HG03095 (cell line): ENCODE data around the gene MDN1.

Source experiments
- ATAC-seq: cut with Tn5 transposase; IDR thresholded peaks from one replicate; pipeline ENCODE4 v1.9.1; 2021; ENCODE audit warnings: moderate library complexity; ENCODE audit not compliant: unreplicated experiment

The MDN1 gene

DNA sequence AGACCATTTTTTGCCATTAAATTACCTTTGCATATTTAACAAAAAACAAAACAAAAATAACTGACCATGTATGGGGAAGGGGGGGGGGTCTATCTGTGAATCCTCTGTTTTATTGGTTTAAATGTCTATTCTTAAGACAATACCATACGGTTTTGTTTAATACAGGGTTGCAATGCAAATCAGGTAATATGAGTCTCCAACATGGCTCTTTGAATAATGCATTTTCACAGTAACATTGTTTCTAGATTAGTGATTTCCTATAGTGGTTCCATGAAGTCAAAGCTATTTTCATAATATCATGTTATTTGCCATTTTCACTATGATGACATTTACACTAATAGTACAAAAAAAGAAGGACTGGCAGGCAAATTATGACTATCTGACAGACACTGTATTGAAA, 116.3 kb downstream of the MDN1 start:
- no peak for ATAC-seq

DNA sequence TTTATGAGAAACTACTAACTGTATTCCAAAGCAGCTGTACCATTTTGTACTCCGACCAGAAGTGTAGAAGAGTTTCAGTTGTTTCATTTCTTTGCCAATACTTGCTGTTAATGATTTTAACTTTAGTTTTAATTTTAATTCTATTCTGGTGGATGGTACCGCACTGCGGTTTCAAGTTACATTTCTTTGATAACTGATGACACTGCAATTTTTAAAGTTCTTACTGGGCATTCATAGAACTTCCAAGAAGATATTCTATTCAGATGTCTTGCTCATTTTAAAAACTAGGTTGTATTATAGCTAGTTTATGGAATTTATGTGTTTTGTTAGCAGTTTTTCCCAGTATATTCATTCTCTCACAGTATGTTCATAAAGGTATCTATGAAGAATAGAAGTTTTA, 117.2 kb downstream of the MDN1 start:
- no peak for ATAC-seq

DNA sequence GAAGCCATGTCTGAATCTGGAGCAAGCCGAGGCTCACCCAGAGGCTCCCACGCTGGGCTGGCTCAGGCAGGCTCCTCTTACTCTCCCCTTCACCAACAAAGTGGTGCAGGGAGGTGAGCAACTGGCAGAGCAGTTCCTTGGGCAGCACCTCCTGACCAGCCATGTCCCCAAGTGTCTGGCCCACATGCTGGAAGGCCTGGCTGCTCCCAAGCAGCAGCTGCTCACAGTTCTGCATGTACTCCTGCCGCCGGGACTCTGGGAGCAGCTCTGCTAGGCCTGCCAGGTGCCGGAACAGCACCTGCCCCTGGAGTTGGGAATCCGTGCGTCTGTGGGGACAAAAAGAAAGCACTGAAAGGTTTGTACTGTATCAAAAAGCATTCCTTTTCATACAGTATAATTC, 123.9 kb downstream of the MDN1 start:
- no peak for ATAC-seq

DNA sequence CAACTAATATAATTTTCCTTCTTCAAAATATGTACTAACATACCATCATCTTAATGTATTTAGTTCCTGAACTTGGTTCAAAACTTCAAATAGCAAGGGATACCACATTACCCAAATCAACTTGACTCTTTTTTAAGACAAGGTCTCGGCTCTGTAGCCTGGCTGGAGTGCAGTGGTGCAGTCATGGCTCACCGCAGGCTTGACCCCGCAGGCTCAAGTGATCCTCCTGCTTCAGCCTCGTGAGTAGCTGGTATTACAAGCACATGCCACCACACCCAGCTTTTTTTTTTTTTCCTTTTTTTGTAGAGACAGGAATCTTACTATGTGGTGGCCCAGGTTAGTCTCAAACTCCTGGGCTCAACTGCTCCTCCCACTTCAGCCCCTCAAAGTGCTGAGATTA, 125.2 kb downstream of the MDN1 start:
- no peak for ATAC-seq

DNA sequence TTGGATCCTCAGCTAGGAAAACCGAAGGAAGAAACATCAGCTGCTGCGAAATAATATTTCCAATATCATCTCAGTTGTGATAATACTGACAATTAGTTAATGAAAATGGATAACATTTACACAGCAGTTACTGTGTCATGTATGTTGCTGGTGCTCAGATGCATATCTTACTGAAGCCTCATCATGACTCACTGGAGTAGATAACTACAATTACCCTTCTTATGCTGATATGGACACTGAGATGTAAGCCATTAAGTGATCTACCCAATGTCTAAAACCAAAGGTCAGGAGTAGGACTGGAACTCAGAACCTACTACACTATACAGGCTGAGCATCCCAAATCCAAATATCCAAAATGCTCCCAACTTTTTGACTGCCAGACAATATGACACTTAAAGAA, 126.4 kb downstream of the MDN1 start:
- no peak for ATAC-seq

DNA sequence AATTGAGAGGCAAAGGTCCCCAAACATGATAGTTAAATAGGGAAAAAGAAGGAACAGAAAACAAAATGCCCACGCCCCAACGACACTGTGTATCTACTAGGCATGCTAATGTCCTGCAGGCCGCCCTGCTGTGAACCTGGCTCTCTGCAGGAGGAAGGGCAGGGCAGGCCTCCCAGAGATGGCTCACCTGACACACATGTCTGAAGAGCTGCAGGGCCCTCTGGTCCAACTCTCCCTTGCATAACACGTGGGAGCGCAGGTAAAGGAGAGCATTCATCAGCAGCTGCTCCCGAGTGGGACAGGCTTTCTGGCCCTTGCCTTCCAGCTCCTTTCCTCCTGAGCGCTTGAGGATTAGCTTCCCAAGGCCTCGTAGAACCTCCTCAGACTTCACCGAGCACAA, 127.3 kb downstream of the MDN1 start:
- ATAC-seq, result no peak

DNA sequence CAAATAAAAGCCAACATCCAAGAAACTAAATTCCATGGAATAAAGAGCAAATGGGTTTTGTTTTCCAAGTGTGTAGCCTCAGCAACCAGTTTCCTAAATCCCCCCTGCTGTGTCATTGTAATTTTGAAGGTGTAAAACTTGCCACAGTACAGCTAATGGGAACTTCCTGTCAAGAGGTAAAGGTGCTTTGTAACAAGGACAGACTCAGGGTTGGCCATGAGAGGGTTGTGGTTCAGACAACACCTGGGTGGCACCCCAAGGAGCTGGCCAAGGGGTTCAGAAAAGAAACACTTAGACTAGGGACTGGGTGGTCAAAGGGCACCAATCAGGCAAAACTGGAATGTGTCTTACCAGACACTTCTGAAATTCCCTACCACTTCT, 128.7 kb downstream of the MDN1 start:
- ATAC-seq, result no peak

DNA sequence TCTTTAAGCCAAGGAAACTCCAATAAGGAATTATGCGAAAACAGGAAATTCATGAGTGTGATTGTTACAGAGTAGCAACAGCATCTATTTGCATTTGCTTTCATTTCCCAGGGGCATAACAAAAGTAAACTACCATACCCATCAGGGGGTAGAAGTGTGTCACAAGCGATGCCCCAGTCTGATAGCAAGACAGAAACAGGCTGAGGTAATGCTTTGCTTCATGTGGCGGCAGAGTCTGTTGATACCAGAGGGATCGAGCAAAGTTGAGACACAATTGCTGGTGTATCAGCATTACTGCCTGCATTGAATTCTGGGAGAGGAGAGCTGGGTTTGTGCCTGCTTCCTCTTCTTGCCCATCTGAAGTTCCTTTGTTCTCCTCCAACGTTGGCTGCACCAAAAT, 129.9 kb downstream of the MDN1 start:
- ATAC-seq, result no peak

DNA sequence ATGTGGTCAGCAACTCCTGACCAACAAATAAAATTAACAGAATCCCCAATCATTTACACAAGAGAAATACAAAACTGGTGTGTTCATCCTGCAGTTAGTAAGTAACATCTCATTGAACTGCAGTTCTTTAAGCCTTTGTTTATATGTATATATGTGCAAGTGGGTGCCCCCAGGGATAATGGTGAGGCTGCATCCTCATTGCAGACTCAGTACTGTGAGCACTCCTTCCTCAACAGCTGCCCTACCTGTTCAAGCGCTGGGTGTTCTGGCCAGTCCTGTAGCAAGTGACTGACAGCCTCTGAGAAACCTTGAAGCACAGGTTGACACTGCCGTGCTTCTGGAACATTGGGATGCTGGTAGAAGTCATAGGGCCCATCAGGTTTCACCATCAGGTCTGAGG, 131.3 kb downstream of the MDN1 start:
- no peak for ATAC-seq

DNA sequence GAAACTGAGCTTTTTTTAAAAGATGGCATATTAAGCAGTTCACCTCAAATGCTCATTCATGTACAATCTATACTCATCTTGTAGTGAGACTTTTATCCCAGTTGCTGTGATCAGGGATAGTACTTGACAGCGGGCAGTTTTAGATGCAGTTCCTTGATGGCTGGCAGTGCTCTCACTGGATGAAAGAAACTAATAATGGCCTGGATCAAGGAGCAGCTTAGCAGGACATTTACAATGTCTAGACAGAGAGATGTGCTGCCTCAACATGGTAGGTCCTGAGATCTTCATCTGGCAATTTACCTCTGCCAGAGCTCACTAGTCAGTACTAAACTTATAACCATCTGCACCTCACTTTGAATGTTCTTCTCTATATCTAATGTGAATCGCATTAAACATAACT, 134.3 kb downstream of the MDN1 start:
- no peak for ATAC-seq

DNA sequence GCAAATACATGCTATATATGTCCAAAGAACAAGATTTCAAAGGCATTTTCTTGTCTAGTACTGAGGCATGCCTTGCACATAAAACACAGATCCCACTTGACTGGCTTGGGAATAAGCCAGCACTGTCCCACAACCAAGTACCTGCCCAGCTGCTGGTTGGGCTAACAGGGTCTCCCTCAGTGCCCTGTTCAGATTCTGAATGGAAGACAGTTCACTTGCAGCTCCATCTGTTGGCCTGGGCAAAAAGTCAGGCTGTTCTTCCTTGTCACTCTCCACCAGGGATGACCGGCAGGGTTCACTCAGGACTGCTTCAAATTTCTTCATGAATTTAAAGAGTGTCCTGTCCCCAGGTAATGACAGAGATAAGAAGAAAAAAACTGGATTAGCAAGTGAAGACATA, 136.6 kb downstream of the MDN1 start:
- ATAC-seq, result no peak

DNA sequence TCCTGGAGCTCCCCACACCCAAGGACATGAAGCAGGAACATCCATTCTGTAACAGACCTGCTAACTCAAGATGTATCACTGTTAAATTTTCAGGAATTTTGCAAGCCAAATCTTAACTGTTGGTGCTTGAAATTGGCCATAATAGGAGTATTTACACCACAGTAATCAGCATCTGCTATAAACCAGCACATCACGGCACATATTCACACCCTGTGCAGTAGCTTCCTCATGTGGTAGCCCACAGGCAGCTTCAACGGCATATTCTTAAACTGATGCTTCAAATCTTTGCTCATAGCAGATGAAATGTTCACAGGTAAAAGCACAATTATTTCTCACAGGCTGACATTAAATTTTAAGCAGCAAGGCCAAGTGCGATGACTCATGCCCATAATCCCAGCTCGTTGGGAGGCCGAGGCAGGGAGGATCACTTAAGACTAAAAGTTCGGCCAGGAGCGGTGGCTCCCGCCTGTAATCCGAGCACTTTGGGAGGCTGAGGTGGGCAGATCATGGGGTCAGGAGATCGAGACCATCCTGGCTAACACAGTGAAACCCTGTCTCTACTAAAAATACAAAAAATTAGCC, 137.5 kb downstream of the MDN1 start:
- ATAC-seq, result no peak

DNA sequence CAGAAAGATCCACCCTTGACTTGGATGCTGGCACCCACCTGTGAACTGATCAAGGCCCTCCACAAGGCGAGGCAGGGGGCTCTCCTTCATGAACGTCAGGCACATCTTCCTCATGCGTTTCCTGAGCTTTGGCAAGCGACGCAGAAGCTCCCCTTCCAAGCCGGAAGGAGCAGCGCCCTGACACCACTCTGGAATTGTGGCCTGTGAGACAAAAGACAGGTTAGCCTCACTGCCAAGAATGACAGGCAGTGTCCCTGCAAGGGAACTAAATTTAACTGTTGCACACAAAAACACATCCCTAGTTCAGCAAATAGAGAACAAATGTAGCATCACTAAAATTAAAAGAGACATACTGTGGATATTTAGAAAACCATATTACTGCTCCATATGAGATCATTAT, 139.0 kb downstream of the MDN1 start:
- no peak for ATAC-seq

DNA sequence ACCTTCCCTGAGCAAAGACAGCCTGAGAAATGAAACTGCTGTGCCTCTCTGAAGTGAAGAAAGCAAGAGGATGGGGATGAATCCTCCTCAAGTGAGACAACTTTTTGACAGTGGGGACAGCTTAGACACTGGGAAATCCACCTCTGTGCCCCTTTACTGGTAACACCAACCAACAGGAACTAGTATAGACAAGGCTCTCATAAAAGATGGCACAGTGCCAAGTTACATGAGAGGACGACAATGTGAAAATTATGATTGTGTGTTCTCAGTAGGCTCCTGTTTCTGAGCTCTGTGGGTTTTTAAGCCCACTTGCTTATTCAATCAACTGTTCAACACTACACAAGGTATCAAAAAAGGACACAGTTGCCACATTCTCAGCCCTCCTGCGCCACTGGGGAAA, 139.4 kb downstream of the MDN1 start:
- ATAC-seq, result no peak

DNA sequence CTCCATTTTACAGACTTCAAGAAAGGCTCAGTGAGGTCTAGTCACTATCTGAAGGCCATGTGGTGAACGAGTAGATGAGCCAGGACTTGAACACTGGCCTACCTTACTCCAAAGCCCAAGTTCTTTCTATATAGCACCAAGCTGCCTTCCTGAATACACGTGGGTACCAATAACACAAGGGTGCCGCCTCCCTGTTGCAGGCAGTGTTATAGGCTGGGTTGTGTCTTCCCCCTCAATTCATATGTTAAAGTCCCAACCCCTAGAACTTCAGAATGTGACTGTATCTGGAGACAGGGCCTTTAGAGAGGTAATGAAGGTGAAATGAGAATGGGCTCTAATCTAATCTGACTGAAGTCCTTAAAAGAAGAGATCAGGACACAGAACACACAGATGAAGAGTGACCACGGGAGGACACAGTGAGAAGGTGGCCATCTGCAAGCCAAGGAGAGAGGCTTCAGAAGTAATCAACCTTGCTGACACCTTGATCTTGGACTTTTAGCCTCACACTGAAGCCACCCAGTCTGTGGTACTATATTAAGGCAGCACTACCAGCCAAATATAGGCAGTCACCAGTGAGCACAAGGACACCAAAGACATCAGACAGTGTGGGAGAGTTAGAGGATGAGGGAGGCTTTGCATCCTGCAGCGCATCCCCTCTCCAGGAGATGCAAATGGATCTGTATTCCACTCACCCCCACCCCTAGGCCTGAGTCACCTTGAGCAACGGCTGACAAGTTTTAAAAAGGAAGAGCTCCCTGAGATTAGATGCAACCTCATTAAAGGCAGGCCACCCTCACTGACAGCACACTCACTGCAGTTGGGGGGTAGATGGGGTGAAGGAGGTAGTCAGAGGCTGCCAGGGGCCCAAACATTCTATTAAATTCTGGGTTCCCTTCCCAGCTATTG, 140.1 kb downstream of the MDN1 start:
- ATAC-seq, result no peak

DNA sequence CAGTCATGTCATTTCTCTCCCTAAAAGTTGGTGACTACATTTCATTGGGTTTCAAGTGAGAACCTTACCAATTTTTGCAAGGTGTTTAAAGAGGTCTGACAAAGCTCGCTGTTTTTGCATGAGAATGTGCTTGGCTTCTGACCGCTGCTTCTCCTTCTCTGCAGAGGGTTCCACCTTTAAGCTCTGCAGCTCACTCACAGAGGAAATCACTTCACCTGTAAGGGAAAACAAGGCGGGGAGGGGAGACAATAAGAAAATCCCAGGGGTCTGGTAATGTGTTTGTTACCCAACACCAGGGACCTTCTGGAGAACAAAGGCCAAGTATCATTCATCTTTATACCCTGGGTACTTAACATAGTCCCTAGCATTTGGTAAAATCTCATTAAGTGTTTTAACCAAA, 141.1 kb downstream of the MDN1 start:
- no peak for ATAC-seq

DNA sequence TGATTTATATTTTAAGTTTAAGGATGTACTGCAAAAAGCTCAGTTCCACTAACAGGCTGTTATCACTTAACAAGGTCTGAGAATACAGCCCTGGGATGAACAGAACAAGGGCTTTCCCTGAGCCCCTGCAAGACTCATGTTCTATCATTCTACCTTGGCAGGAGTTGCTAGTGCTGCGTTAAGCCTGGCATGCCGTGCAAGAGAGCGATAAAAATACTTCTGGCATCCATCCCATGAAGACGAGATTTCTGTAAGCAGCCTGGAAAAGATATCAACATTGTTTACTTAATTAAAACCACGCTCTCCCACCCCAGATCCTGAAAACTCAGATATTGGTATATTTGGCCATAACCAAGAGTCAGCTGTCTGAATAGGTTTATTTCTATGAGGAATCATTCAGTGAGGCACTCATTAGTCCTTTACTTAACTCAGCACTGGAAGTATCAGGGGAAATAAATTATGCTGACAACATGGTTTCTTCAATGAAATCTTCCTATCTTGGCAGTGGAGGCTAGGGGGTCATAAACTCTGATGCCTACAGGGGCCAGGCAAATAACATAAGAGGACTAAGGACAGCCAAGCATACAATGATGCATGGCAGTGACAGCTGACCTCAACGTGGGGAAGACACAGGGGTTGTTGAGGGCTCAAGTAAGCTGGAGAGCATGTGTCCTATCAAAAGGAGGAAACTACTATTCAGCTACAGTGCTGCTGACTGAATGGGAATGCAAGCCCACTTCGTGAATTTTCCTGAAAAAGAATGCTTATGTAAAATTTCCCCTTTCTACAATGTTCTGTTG, 143.4 kb downstream of the MDN1 start:
- ATAC-seq, result no peak

DNA sequence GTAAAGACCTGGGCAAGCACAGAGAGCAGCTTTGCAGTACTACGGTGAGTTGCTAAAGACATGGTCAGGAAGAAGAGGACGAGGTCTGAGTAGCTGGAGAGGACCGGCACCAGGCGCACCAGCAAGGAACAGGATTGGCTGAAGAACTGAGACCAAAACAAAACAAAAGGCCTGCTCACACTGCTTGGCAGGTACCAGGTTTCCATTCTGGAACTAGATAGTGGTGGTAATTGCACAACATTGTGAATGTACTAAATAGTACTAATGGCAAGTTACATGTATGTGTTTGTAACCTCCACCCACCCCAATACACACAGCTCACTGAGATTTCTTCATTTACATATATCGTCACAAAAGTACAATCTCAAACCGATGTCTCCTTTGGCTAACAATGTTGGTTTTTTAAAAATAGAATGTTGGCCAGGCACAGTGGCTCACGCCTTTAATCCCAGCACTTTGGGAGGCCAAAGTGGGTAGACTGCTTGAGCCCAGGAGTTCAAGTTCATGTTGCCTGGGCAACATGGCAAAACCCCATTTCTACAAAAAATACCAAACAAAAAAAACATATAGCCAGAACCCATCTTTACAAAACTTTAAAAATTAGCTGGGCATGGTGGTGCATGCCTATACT, 148.5 kb downstream of the MDN1 start:
- ATAC-seq, result no peak

DNA sequence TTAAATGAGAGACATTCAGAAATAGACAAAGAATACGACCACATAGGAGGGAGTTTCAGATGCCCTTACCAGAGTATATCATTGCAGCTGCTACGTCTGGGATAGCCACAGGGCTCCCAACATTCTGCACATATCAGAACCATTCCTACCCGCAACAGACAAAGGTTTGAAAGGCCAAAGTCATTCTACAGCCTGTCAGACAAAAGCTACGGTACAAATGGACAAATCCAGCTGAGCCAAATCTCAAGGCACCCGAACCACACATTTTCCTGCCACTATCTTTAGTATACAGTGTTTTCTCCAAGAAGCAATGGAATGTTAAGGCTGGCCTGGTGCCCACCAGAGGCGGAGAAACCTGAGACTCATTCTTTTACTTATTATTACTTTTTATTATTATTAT, 150.6 kb downstream of the MDN1 start:
- ATAC-seq, result no peak

DNA sequence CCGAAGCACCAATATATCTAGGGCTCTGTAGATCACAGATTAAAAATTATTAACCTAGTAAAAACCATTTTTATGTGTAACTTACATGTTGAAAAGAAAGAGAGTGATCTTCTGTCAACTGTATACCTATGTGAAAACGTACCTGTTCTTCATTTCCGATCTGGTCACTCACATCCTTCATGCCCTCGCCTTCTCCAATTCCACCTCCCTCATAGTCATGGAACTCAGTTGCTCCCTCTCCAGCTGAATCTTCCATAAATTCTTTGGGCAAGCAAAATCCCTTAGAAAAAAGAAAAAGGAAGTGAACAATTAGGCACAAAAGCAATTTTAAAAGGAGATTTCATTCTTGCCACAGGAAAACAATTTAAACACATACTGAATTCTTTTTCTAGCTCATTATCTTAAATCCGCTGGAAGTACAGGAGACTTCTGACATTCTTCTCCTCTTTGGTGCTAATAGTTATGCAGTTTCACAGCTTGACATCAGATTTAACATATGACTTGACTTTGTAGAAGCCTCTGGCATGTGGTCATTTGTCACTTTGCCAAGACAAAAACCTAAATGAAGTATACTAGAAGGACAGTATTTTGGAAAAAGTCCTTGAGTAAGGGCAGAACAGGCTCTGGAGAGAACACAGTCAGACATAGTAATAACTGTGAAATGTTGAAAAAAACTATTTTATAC, 151.6 kb downstream of the MDN1 start:
- ATAC-seq, result no peak

DNA sequence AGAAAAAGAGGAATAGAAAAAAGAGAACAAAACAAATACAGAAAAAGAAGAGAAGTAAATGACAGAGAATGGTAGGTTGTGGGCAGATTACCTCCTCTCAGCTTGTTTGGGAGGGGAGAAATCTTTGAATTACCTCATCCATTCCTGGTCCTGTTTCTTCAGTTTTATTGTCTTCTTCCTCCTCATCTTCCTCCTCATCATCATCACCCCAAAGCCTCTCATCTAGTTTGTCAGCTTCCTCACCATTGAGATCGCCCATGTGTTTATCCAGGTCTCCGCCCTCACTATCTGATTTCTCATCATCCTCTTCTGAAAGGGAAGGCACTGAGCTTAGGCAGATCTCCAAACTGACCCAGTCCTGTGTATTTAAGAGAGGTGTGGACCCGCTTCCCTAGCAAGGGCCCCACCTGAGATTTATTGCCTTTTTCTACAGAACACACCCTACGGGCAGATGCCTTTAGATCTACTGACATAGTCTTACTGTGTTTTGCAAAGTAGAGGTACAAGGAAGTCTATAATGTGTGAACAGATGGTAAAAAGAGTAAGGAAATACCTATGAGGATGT, 156.9 kb downstream of the MDN1 start:
- no peak for ATAC-seq
